Measurements from ENCODE around the gene TULP4. TPM values are rescaled to one million over a fixed set of nuclear protein-coding genes. Genes with fewer than 3 reads are reported as not detected.

Gene TULP4
- total RNA-seq, 1 experiment from 2014 or later: 52.8 TPM

- TF ChIP-seq NFE2L1 (CRISPR knock-in tag; IDR thresholded peaks at IDR 0.05) (0 out of 2 replicates have a peak, but pooled peaks have one; percentile 20), E2F5 (CRISPR knock-in tag; IDR thresholded peaks at IDR 0.05) (peak; percentile 8; the same call in 1 of the 2 replicates), PREB (CRISPR knock-in tag; IDR thresholded peaks at IDR 0.05; ENCODE audit: borderline replicate concordance) (peak; percentile 29; the same call in 1 of the 2 replicates), ZNF416 (CRISPR knock-in tag; IDR thresholded peaks at IDR 0.05) (no peak), TCF7 (CRISPR knock-in tag; IDR thresholded peaks at IDR 0.05; ENCODE audit: low read depth) (no peak), ETV6 (CRISPR knock-in tag; IDR thresholded peaks at IDR 0.05) (peak; percentile 79), CREM (CRISPR knock-in tag; IDR thresholded peaks at IDR 0.05) (0 out of 2 replicates have a peak, but pooled peaks have one; percentile 33), NR3C1 (CRISPR knock-in tag; conservative IDR thresholded peaks at IDR 0.05; ENCODE audit: low read depth) (no peak), PRRX2 (CRISPR knock-in tag; IDR thresholded peaks at IDR 0.05) (no peak), NR1H2 (CRISPR knock-in tag; IDR thresholded peaks at IDR 0.05) (no peak), ZNF263 (CRISPR knock-in tag; IDR thresholded peaks at IDR 0.05; ENCODE audit: low read depth) (no peak), ATF1 (CRISPR knock-in tag; IDR thresholded peaks at IDR 0.05) (no peak), FOXK1 (CRISPR knock-in tag; IDR thresholded peaks at IDR 0.05) (0 out of 2 replicates have a peak, but pooled peaks have one; percentile 19), PRDM15 (CRISPR knock-in tag; IDR thresholded peaks at IDR 0.05) (no peak), JUN (CRISPR knock-in tag; IDR thresholded peaks at IDR 0.05) (peak; percentile 68; the same call in 1 of the 2 replicates), EMX1 (CRISPR knock-in tag; IDR thresholded peaks at IDR 0.05) (no peak), ZNF425 (CRISPR knock-in tag; conservative IDR thresholded peaks at IDR 0.05) (no peak), ATF2 (CRISPR knock-in tag; IDR thresholded peaks at IDR 0.05; ENCODE audit: borderline replicate concordance, low read depth) (no peak)
- TF ChIP-seq, protein P1, sequence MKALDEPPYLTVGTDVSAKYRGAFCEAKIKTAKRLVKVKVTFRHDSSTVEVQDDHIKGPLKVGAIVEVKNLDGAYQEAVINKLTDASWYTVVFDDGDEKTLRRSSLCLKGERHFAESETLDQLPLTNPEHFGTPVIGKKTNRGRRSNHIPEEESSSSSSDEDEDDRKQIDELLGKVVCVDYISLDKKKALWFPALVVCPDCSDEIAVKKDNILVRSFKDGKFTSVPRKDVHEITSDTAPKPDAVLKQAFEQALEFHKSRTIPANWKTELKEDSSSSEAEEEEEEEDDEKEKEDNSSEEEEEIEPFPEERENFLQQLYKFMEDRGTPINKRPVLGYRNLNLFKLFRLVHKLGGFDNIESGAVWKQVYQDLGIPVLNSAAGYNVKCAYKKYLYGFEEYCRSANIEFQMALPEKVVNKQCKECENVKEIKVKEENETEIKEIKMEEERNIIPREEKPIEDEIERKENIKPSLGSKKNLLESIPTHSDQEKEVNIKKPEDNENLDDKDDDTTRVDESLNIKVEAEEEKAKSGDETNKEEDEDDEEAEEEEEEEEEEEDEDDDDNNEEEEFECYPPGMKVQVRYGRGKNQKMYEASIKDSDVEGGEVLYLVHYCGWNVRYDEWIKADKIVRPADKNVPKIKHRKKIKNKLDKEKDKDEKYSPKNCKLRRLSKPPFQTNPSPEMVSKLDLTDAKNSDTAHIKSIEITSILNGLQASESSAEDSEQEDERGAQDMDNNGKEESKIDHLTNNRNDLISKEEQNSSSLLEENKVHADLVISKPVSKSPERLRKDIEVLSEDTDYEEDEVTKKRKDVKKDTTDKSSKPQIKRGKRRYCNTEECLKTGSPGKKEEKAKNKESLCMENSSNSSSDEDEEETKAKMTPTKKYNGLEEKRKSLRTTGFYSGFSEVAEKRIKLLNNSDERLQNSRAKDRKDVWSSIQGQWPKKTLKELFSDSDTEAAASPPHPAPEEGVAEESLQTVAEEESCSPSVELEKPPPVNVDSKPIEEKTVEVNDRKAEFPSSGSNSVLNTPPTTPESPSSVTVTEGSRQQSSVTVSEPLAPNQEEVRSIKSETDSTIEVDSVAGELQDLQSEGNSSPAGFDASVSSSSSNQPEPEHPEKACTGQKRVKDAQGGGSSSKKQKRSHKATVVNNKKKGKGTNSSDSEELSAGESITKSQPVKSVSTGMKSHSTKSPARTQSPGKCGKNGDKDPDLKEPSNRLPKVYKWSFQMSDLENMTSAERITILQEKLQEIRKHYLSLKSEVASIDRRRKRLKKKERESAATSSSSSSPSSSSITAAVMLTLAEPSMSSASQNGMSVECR (CRISPR knock-in tag; IDR thresholded peaks at IDR 0.05; ENCODE audit: borderline replicate concordance): peak; percentile 55; the same call in 1 of the 2 replicates
- TF ChIP-seq, protein P2, sequence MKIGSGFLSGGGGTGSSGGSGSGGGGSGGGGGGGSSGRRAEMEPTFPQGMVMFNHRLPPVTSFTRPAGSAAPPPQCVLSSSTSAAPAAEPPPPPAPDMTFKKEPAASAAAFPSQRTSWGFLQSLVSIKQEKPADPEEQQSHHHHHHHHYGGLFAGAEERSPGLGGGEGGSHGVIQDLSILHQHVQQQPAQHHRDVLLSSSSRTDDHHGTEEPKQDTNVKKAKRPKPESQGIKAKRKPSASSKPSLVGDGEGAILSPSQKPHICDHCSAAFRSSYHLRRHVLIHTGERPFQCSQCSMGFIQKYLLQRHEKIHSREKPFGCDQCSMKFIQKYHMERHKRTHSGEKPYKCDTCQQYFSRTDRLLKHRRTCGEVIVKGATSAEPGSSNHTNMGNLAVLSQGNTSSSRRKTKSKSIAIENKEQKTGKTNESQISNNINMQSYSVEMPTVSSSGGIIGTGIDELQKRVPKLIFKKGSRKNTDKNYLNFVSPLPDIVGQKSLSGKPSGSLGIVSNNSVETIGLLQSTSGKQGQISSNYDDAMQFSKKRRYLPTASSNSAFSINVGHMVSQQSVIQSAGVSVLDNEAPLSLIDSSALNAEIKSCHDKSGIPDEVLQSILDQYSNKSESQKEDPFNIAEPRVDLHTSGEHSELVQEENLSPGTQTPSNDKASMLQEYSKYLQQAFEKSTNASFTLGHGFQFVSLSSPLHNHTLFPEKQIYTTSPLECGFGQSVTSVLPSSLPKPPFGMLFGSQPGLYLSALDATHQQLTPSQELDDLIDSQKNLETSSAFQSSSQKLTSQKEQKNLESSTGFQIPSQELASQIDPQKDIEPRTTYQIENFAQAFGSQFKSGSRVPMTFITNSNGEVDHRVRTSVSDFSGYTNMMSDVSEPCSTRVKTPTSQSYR (CRISPR knock-in tag; IDR thresholded peaks at IDR 0.05): peak; percentile 54; the same call in 1 of the 2 replicates
These were observed 224.0 kb downstream of the TULP4 start (continued) for GRCh38 chr6:158536084-158536890.
